CD1c-positive myeloid dendritic cell (primary cell): ENCODE measurements around the gene LTBP4.
"Not testable (repeated sequence)": the region's sequence is repeated elsewhere in the genome, so short reads cannot be mapped to it uniquely, and the experiment has no call there.

Experiments
- DNase-seq: peaks from one replicate; pipeline ENCODE4 v3.0.0-alpha.2; 2016; ENCODE audit errors: extremely low spot score

Gene LTBP4

GRCh38 chr19:40576585-40577451 is 24.4 kb upstream of the LTBP4 start, which contains the start of gene SHKBP1:
SHKBP1 (plus strand) TSS chr19:40576873; CDS start chr19:40576900, 27 bp downstream.
- DNase-seq, result peak; percentile 98

- peak; percentile 88 for DNase-seq
These were observed 22.7 kb upstream of the LTBP4 start for GRCh38 chr19:40578442-40578908.

- DNase-seq, result no peak
These were observed 20.6 kb upstream of the LTBP4 start for GRCh38 chr19:40580619-40581018.

- DNase-seq, result no peak
These were observed 19.6 kb upstream of the LTBP4 start for GRCh38 chr19:40581531-40581930.

- DNase-seq, result no peak
These were observed 18.7 kb upstream of the LTBP4 start for GRCh38 chr19:40582467-40582866.

- DNase-seq, result no peak
These were observed 17.9 kb upstream of the LTBP4 start for GRCh38 chr19:40583283-40583682.

GRCh38 chr19:40584007-40584406 is 17.2 kb upstream of the LTBP4 start:
- DNase-seq, result no peak

- peak; percentile 70 for DNase-seq
These were observed 15.8 kb upstream of the LTBP4 start for GRCh38 chr19:40585241-40585981.

- DNase-seq, result no peak
These were observed 15.2 kb upstream of the LTBP4 start for GRCh38 chr19:40585982-40586422.

- DNase-seq, result no peak
These were observed 14.6 kb upstream of the LTBP4 start for GRCh38 chr19:40586611-40587010.

GRCh38 chr19:40588110-40588854 is 12.9 kb upstream of the LTBP4 start:
- no peak for DNase-seq

GRCh38 chr19:40588926-40589569 is 12.1 kb upstream of the LTBP4 start:
- DNase-seq, result no peak

- DNase-seq, result no peak
These were observed 11.4 kb upstream of the LTBP4 start for GRCh38 chr19:40589591-40590429.

GRCh38 chr19:40590464-40591265 is 10.5 kb upstream of the LTBP4 start:
- no peak for DNase-seq

- DNase-seq, result not testable (repeated sequence)
These were observed 9.4 kb upstream of the LTBP4 start for GRCh38 chr19:40591724-40592123.

- peak; percentile 86 for DNase-seq
These were observed 9.0 kb upstream of the LTBP4 start for GRCh38 chr19:40592170-40592569.

GRCh38 chr19:40594255-40594654 is 6.9 kb upstream of the LTBP4 start:
- no peak for DNase-seq

- no peak for DNase-seq
These were observed 6.5 kb upstream of the LTBP4 start for GRCh38 chr19:40594657-40595091.

- DNase-seq, result peak; percentile 65
These were observed 4.4 kb upstream of the LTBP4 start for GRCh38 chr19:40596608-40597328.
